HepG2 (cell line): Measurements from ENCODE around the gene SUSD3. TPM values are rescaled to one million over a fixed set of nuclear protein-coding genes. Genes with fewer than 3 reads are reported as not detected.

Experiments
- ATAC-seq: fragments of 200-7000 bp; cut with Tn5 transposase; 3 replicates; pipeline ENCODE4 v1.9.1; 2020; ENCODE audit warnings: mild to moderate bottlenecking, moderate library complexity
- BruUV-seq: library from RNA; stranded (reverse); fragments of 400-500 nt; replicated peaks from 2 replicates; lab custom pipeline; 2021; lab: Mats Ljungman, UMichigan
- CTCF ChIA-PET: fragments of 300-600 bp; formaldehyde crosslinking; extraction: SDS; loops from one replicate; lab custom pipeline; 2021; ENCODE audit warnings: low total read pairs, inconsistent platforms, low intra/inter-chr PET ratio; lab: Yijun Ruan, JAX
- POLR2A ChIA-PET: fragments of 350-600 bp; sonication (Branson Sonifier 250); formaldehyde crosslinking; loops from one replicate; lab custom pipeline; 2020; ENCODE audit warnings: antibody characterized with exemption, inconsistent platforms; lab: Yijun Ruan, JAX
- DNase-seq: peaks from one replicate; pipeline ENCODE4 v3.0.0-alpha.2; 2015; ENCODE audit warnings: low spot score
- FAIRE-seq: peaks from 3 replicates; lab custom pipeline; 2011; peaks lifted over from hg19 to GRCh38; lab: Jason Lieb, UNC
- H2AFZ ChIP-seq: one replicate; pipeline ENCODE4 v1.6.1; 2011; ENCODE audit warnings: low read length, inconsistent platforms
- H3K27ac ChIP-seq: fragments of 300-600 bp; 3 replicates; pipeline ENCODE4 v1.8.0; 2011; ENCODE audit warnings: mixed run types, mild to moderate bottlenecking, mixed read lengths, low read length, inconsistent platforms; ENCODE audit not compliant: insufficient read depth; ENCODE audit errors: extremely low read length
- H3K27me3 ChIP-seq, 2 experiments: fragments of 200-600 bp in 1 of 2; 2 replicates in 1 of 2; 3 replicates in 1 of 2; pipeline versions ENCODE4 v1.6.0 to v1.8.0; 2011; ENCODE audit warnings: low read length in 2 of 2, mild to moderate bottlenecking in 2 of 2, moderate library complexity in 2 of 2, inconsistent platforms in 1 of 2; ENCODE audit not compliant: insufficient read depth in 2 of 2, control insufficient read depth in 1 of 2
- H3K36me3 ChIP-seq, 2 experiments: fragments of 200-600 bp in 1 of 2; replicated peaks in 1 of 2; 2 replicates in 1 of 2; 3 replicates in 1 of 2; pipeline versions ENCODE4 v1.5.1 to v1.8.0; 2011; ENCODE audit warnings: low read length in 2 of 2, inconsistent platforms in 1 of 2; ENCODE audit not compliant: insufficient read depth in 2 of 2, control insufficient read depth in 1 of 2
- H3K4me1 ChIP-seq: 2 replicates; pipeline ENCODE4 v1.5.1; 2012; ENCODE audit warnings: low read length, inconsistent platforms; ENCODE audit not compliant: insufficient read depth
- H3K4me2 ChIP-seq: 2 replicates; pipeline ENCODE4 v1.6.0; 2011; ENCODE audit warnings: low read depth, low read length, inconsistent platforms
- H3K4me3 ChIP-seq, 3 experiments: fragments of 200-600 bp in 1 of 3; sonication (generic), shearing (Covaris generic) in 1 of 3; replicated peaks in 1 of 3; 2 replicates each; pipeline ENCODE4 v1.5.1; 2011 to 2016; ENCODE audit warnings: low read length in 3 of 3, inconsistent platforms in 2 of 3, low read depth in 2 of 3, mild to moderate bottlenecking in 2 of 3, control low read depth in 1 of 3, mixed read lengths in 1 of 3; ENCODE audit not compliant: insufficient read depth in 1 of 3
- H3K79me2 ChIP-seq: one replicate; pipeline ENCODE4 v1.6.1; 2011; ENCODE audit warnings: low read length, inconsistent platforms; ENCODE audit not compliant: insufficient read depth
- H3K9ac ChIP-seq: 2 replicates; pipeline ENCODE4 v1.6.0; 2011; ENCODE audit warnings: mild to moderate bottlenecking, low read depth, low read length, inconsistent platforms; ENCODE audit not compliant: insufficient read depth
- H3K9me3 ChIP-seq: 2 replicates; pipeline ENCODE4 v1.5.1; 2012; ENCODE audit warnings: mild to moderate bottlenecking, low read length
- H4K20me1 ChIP-seq: 2 replicates; pipeline ENCODE4 v1.6.0; 2011; ENCODE audit warnings: inconsistent platforms, mild to moderate bottlenecking, low read length, moderate library complexity; ENCODE audit not compliant: insufficient read depth
- ATF7 ChIP-seq, 2 experiments: fragments of 450-650 bp in 1 of 2; sonication (generic) in 1 of 2; formaldehyde crosslinking in 1 of 2; IDR thresholded peaks; 2 replicates each; pipeline versions ENCODE4 v1.4.0 to v1.6.1; 2016 to 2020; ENCODE audit warnings: antibody characterized with exemption in 1 of 2, mild to moderate bottlenecking in 1 of 2, missing genetic modification reagents in 1 of 2
- GATAD1 ChIP-seq: IDR thresholded peaks from 2 replicates; pipeline ENCODE4 v1.6.1; 2016; ENCODE audit warnings: missing genetic modification reagents, missing compliant biosample characterization
- HOXA3 ChIP-seq: sonication (generic); formaldehyde crosslinking; IDR thresholded peaks from 2 replicates; pipeline ENCODE4 v1.5.0; 2020; ENCODE audit warnings: missing genetic modification reagents
- KMT2B ChIP-seq: IDR thresholded peaks from 2 replicates; pipeline ENCODE4 v1.6.1; 2016; ENCODE audit warnings: missing genetic modification reagents, missing compliant biosample characterization
- MAFF ChIP-seq: IDR thresholded peaks from 2 replicates; pipeline ENCODE4 v1.6.1; 2011; ENCODE audit warnings: low read depth, low read length, improper control_type of control experiment
- NKX3-1 ChIP-seq: sonication (generic); formaldehyde crosslinking; IDR thresholded peaks from 2 replicates; pipeline ENCODE4 v1.5.0; 2020; ENCODE audit warnings: missing genetic modification reagents
- PHF20 ChIP-seq: sonication (generic); formaldehyde crosslinking; IDR thresholded peaks from 2 replicates; pipeline ENCODE4 v1.5.0; 2020; ENCODE audit warnings: mild to moderate bottlenecking, missing genetic modification reagents
- SMAD1 ChIP-seq: sonication (generic); formaldehyde crosslinking; IDR thresholded peaks from 2 replicates; pipeline ENCODE4 v1.4.0; 2020; ENCODE audit warnings: missing genetic modification reagents, low read depth, mild to moderate bottlenecking, borderline replicate concordance
- ZNF34 ChIP-seq: sonication (generic); formaldehyde crosslinking; IDR thresholded peaks from 2 replicates; pipeline ENCODE4 v1.4.0; 2020; ENCODE audit warnings: mild to moderate bottlenecking, missing genetic modification reagents, borderline replicate concordance
- ZNF589 ChIP-seq: sonication (generic); formaldehyde crosslinking; conservative IDR thresholded peaks from 2 replicates; pipeline ENCODE4 v1.8.0; 2022; ENCODE audit warnings: mild to moderate bottlenecking, moderate library complexity, missing genetic modification reagents
- WGBS: methylation state at CpG from one replicate; pipeline ENCODE4 v1.1.6; 2017; ENCODE audit warnings: low lambda C conversion rate; 5-methylcytosine and 5-hydroxymethylcytosine counted together
- in situ Hi-C: cut with HindIII; loops from 2 replicates; pipeline ENCODE4 v1.10.0; 2017; ENCODE audit warnings: low pct_unique_long_range_greater_than_20kb; ENCODE audit not compliant: extremely low pct_ligation_motif_present
- intact Hi-C: fragments of 100-400 bp; cut with micrococcal nuclease; formaldehyde crosslinking; loops from one replicate; pipeline ENCODE4 v1.10.0; 2022; ENCODE audit not compliant: unreplicated experiment
- polyA plus RNA-seq, 8 experiments: library from polyadenylated mRNA; depleted of rRNA in 3 of 8; stranded (reverse) in 7 of 8; unstranded in 1 of 8; fragments of >200 nt; fragmentation: Illumina TruSeq in 4 of 8; extraction: Trizol in 4 of 8; gene quantifications; 2 replicates each; pipeline versions ENCODE4 v1.2.1 to v1.2.3, GENCODE V29; 2011 to 2016; ENCODE audit warnings: low read depth in 4 of 8, missing spikeins in 1 of 8, mixed read lengths in 1 of 8; ENCODE audit not compliant: insufficient read depth in 1 of 8
- total RNA-seq, 5 experiments: library from RNA; depleted of rRNA; stranded (reverse); fragments of >200 nt; fragmentation: Illumina TruSeq; extraction: Trizol; gene quantifications; 2 replicates each; pipeline ENCODE4 v1.2.3, GENCODE V29; 2016; ENCODE audit warnings: low read depth in 1 of 5
- TF ChIP-seq, protein P1 (sequence below): IDR thresholded peaks from 2 replicates; pipeline ENCODE4 v1.6.1; 2016; ENCODE audit warnings: missing biosample characterization, missing genetic modification reagents, low read depth
- TF ChIP-seq, protein P2 (sequence below), 2 experiments: sonication (generic) in 1 of 2; formaldehyde crosslinking in 1 of 2; IDR thresholded peaks; 2 replicates each; pipeline versions ENCODE4 v1.5.1 to v1.6.1; 2011 to 2020; ENCODE audit warnings: borderline replicate concordance in 1 of 2, low read depth in 1 of 2, low read length in 1 of 2, mild to moderate bottlenecking in 1 of 2, missing genetic modification reagents in 1 of 2, moderate library complexity in 1 of 2
- TF ChIP-seq, protein P3 (sequence below): sonication (generic); formaldehyde crosslinking; IDR thresholded peaks from 2 replicates; pipeline ENCODE4 v1.5.0; 2020; ENCODE audit warnings: missing genetic modification reagents

Gene SUSD3
- total and polyA plus RNA-seq, 2 of the 13 experiments (the other 11 are each of a cell fraction or from before 2014, with no cell fraction given) = 7.0 to 9.1 TPM

DNA sequence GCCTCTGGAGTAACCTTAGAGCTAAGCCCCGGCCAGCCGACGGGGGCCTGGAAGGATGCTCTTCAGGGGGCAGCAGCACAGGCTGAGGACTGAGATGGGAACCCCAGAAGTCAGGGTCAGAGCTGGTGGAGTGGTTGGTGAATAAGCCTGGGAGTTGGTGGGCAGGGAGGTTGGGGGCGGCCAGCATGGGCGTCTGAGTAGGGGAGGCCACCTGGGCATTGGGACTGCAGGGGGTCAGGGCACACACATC, 61.1 kb downstream of the SUSD3 start (continued):
- TF ChIP-seq, protein P1, sequence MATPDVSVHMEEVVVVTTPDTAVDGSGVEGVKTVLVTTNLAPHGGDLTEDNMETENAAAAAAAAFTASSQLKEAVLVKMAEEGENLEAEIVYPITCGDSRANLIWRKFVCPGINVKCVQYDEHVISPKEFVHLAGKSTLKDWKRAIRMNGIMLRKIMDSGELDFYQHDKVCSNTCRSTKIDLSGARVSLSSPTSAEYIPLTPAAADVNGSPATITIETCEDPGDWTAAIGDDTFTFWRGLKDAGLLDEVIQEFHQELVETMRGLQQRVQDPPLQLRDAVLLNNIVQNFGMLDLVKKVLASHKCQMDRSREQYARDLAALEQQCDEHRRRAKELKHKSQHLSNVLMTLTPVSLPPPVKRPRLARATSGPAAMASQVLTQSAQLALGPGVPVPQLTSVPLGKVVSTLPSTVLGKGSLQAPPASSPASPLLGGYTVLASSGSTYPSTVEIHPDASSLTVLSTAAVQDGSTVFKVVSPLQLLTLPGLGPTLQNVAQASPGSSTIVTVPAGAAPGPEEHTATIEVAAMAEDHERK (CRISPR knock-in tag) = no peak
- no peak for TF ChIP-seq ZNF589 (CRISPR knock-in tag)
- TF ChIP-seq ZNF34 (CRISPR knock-in tag) = peak; percentile 4; the same call in 1 of the 2 replicates

DNA sequence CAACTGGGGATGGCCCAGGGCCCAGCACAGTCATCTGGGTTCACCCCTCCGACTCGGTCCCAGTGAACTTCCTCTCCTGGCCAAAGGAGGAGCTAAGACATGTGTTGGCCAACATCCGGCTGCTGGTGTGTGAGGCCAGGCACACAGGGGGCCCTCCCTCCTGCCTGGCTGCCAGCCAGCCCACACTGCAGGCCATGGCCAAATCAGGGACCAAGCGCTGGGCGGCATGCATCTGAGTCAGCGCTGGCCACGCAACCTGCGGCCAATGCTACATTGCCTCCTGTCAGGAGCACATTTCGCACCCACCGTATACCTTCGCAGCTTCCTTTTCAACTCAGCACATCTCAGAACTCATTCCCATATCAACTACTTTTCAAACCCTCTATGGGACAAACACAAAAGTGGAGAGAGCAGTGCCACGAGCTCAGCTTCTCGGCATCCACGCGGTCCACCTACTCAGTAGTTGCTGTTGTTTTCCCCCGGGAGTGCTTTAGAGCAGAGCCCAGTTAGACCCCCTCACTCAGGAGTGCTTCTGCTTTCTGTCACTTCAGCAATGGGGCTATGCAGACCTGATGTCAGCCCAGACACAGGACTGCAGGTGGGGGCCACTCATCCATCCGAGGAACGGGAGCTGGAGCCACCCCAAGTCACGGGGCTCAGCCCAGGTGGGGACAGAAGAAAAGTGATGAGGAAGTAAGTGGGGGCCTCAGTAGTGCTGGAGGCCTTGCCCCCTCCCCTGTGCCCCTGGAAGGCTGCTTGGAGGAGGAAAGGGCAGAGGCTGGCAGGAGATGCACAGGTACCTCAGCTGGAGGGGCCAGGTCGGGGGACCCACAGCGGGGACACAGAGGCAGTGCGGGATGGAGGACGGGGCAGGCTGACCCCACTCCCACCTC, 61.7 kb downstream of the SUSD3 start:
- Histone ChIP-seq H3K9ac (peak overlapping the region; percentile 41), H4K20me1 (no peaks in the 10 kb centered on the region), H3K27me3 (no peaks in the 10 kb centered on the region), H3K4me3 (peak overlapping the region in 1 of 3 experiments; percentile 53; a peak in 1 of 6 replicates), H3K9me3 (no peaks in the 10 kb centered on the region), H3K4me1 (peaks cover 37% of the 10 kb centered on the region), H2AFZ (no peak overlapping the region), H3K79me2 (no peaks in the 10 kb centered on the region), H3K36me3 (peaks cover 21 to 33% of the 10 kb centered on the region in 2 experiments; a peak in 4 of 5 replicates), H3K27ac (peak overlapping the region; percentile 63), H3K4me2 (peak overlapping the region; percentile 50)
- CTCF ChIA-PET = no interaction called here
- DNase-seq (peak; percentile 94), ATAC-seq (peak; percentile 88), FAIRE-seq (peak; percentile 97)
- 41% methylated on average over 18 of the region's 23 CpGs for WGBS
- in situ Hi-C loops = no loop called here
- TSS peak; percentile 37 for BruUV-seq
- POLR2A ChIA-PET = interaction anchor here (0.6 to 13.7 kb wide), 11 partner anchors 9 to 188 kb away, joined by 3 to 195 read pairs (median 4); partner anchors contain the start of genes CARD19 and NINJ1
- intact Hi-C loops = no loop called here
- TF ChIP-seq ATF7 (IDR thresholded peaks at IDR 0.05) (no peak), ATF7 (CRISPR knock-in tag; IDR thresholded peaks at IDR 0.05) (no peak), NKX3-1 (peak; percentile 46; the same call in 1 of the 2 replicates), KMT2B (CRISPR knock-in tag) (peak; percentile 62; the same call in 1 of the 2 replicates), MAFF (peak; percentile 45), HOXA3 (peak; percentile 93), GATAD1 (CRISPR knock-in tag) (peak; percentile 73), SMAD1 (CRISPR knock-in tag) (peak; percentile 94), PHF20 (CRISPR knock-in tag) (peak; percentile 69; the same call in 1 of the 2 replicates)
- TF ChIP-seq, protein P2, sequence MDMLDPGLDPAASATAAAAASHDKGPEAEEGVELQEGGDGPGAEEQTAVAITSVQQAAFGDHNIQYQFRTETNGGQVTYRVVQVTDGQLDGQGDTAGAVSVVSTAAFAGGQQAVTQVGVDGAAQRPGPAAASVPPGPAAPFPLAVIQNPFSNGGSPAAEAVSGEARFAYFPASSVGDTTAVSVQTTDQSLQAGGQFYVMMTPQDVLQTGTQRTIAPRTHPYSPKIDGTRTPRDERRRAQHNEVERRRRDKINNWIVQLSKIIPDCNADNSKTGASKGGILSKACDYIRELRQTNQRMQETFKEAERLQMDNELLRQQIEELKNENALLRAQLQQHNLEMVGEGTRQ (IDR thresholded peaks at IDR 0.05; ENCODE audit: low read depth, low read length) = no peak
- TF ChIP-seq, protein P2 (CRISPR knock-in tag; IDR thresholded peaks at IDR 0.05; ENCODE audit: borderline replicate concordance) = peak; percentile 47; the same call in 1 of the 2 replicates
- TF ChIP-seq, protein P3, sequence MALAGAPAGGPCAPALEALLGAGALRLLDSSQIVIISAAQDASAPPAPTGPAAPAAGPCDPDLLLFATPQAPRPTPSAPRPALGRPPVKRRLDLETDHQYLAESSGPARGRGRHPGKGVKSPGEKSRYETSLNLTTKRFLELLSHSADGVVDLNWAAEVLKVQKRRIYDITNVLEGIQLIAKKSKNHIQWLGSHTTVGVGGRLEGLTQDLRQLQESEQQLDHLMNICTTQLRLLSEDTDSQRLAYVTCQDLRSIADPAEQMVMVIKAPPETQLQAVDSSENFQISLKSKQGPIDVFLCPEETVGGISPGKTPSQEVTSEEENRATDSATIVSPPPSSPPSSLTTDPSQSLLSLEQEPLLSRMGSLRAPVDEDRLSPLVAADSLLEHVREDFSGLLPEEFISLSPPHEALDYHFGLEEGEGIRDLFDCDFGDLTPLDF (CRISPR knock-in tag) = no peak
- TF ChIP-seq, protein P1 (CRISPR knock-in tag) = no peak
